Glutamatergic neuron (in vitro differentiated cells): ENCODE measurements around the gene PRKACB. TPM values are rescaled to one million over a fixed set of nuclear protein-coding genes. Genes with fewer than 3 reads are reported as not detected.

Source experiments
- DNase-seq: peaks from one replicate; pipeline ENCODE4 v3.0.0; 2022
- H3K27ac Mint-ChIP-seq: one replicate; pipeline ENCODE4 v1.8.0; 2020; ENCODE audit warnings: mild to moderate bottlenecking, mixed read lengths, inconsistent platforms; ENCODE audit not compliant: unreplicated experiment
- H3K27me3 Mint-ChIP-seq: one replicate; pipeline ENCODE4 v1.8.0; 2020; ENCODE audit warnings: mild to moderate bottlenecking, moderate library complexity, mixed read lengths, inconsistent platforms; ENCODE audit not compliant: unreplicated experiment
- H3K36me3 Mint-ChIP-seq: one replicate; pipeline ENCODE4 v1.8.0; 2020; ENCODE audit warnings: mild to moderate bottlenecking, mixed read lengths, inconsistent platforms; ENCODE audit not compliant: unreplicated experiment
- H3K4me1 Mint-ChIP-seq: one replicate; pipeline ENCODE4 v1.8.0; 2020; ENCODE audit warnings: mild to moderate bottlenecking, low read depth, mixed read lengths, inconsistent platforms; ENCODE audit not compliant: unreplicated experiment
- H3K4me3 Mint-ChIP-seq: one replicate; pipeline ENCODE4 v1.8.0; 2020; ENCODE audit warnings: mild to moderate bottlenecking, mixed read lengths, inconsistent platforms; ENCODE audit not compliant: unreplicated experiment
- H3K9me3 Mint-ChIP-seq: one replicate; pipeline ENCODE4 v1.8.0; 2020; ENCODE audit warnings: mild to moderate bottlenecking, moderate library complexity, mixed read lengths, inconsistent platforms; ENCODE audit not compliant: unreplicated experiment
- total RNA-seq: library from RNA; stranded (reverse); fragmentation: NEBNext Ultra II Directional; extraction: Animal tissue kit (Norgen Biotek cat#: 25700); gene quantifications from one replicate; pipeline ENCODE4 v1.2.1, GENCODE V29; 2021; ENCODE audit not compliant: unreplicated experiment
- TF ChIP-seq, protein P1 (sequence below): fragments of 200-600 bp; sonication (generic); IDR thresholded peaks from one replicate; pipeline ENCODE4 v1.5.0; 2021; ENCODE audit not compliant: partially characterized antibody, unreplicated experiment

Gene PRKACB
- total RNA-seq, 1 donor from 2014 or later, result 11.2 TPM

GRCh38 chr1:84253891-84254290 is 109.8 kb downstream of the PRKACB start:
- Mint-ChIP-seq H3K36me3 (no peaks in the 10 kb centered on the region), H3K27me3 (no peaks in the 10 kb centered on the region), H3K4me1 (no peaks in the 10 kb centered on the region), H3K9me3 (no peaks in the 10 kb centered on the region), H3K4me3 (no peak overlapping the region), H3K27ac (no peak overlapping the region)
- TF ChIP-seq, protein P1, sequence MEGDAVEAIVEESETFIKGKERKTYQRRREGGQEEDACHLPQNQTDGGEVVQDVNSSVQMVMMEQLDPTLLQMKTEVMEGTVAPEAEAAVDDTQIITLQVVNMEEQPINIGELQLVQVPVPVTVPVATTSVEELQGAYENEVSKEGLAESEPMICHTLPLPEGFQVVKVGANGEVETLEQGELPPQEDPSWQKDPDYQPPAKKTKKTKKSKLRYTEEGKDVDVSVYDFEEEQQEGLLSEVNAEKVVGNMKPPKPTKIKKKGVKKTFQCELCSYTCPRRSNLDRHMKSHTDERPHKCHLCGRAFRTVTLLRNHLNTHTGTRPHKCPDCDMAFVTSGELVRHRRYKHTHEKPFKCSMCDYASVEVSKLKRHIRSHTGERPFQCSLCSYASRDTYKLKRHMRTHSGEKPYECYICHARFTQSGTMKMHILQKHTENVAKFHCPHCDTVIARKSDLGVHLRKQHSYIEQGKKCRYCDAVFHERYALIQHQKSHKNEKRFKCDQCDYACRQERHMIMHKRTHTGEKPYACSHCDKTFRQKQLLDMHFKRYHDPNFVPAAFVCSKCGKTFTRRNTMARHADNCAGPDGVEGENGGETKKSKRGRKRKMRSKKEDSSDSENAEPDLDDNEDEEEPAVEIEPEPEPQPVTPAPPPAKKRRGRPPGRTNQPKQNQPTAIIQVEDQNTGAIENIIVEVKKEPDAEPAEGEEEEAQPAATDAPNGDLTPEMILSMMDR, result no peak
- no peak for DNase-seq

GRCh38 chr1:84254703-84255238 is 110.7 kb downstream of the PRKACB start:
- Mint-ChIP-seq H3K36me3 (no peaks in the 10 kb centered on the region), H3K4me1 (no peaks in the 10 kb centered on the region), H3K27me3 (no peaks in the 10 kb centered on the region), H3K9me3 (no peaks in the 10 kb centered on the region), H3K27ac (no peak overlapping the region), H3K4me3 (no peak overlapping the region)
- DNase-seq, result no peak
- TF ChIP-seq, protein P1, result no peak

DNA sequence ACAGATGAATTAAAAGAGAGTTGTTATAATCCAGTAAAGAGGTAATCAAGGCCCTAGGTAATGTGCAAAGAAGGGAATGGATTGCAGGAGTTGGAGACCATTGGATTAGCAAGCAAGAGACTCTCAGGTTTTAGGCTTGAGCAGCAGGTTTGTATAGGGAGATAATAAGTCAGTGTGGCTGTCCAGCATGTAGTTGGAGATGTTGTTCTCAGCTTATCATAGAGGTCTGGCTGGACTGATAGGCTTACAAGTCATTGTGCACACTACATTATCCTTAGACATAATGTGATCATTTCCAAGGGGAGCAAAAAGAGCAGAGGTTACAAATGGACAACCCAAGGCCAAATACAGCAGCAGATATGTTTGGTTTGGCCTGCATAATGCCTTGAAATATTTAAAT is 111.5 kb downstream of the PRKACB start:
- DNase-seq, result no peak
- Mint-ChIP-seq H3K4me3 (no peak overlapping the region), H3K4me1 (no peaks in the 10 kb centered on the region), H3K27ac (no peak overlapping the region), H3K27me3 (no peaks in the 10 kb centered on the region), H3K9me3 (no peaks in the 10 kb centered on the region), H3K36me3 (no peaks in the 10 kb centered on the region)
- TF ChIP-seq, protein P1, result no peak

- TF ChIP-seq, protein P1, result no peak
- no peak for DNase-seq
- H3K27ac Mint-ChIP-seq, result no peak overlapping the region
- H3K9me3 Mint-ChIP-seq, result no peaks in the 10 kb centered on the region
- no peaks in the 10 kb centered on the region for H3K4me1 Mint-ChIP-seq
- no peaks in the 10 kb centered on the region for H3K27me3 Mint-ChIP-seq
- no peaks in the 10 kb centered on the region for H3K36me3 Mint-ChIP-seq
- no peak overlapping the region for H3K4me3 Mint-ChIP-seq
These were observed 113.5 kb downstream of the PRKACB start for GRCh38 chr1:84257617-84258016.

DNA sequence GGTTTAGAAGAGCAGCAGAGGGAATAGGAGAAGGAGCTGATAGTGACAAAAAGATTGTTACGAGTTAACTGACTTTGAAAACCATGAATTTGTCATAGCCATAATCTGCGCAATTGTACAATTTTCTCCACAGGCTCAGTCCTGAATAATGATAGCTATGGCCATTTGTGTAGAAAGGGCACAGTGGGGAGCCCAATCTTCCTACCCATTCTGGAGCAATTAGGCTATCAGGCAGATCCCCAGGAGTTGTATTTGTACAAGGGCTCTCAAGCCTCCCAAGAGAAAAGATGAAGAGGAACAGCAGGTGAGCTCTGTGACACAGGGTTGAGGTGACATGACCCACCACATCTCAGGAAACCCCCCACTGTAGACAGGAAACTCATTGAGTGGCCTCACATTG is 115.3 kb downstream of the PRKACB start:
- DNase-seq, result no peak
- Mint-ChIP-seq H3K4me1 (no peaks in the 10 kb centered on the region), H3K27me3 (no peaks in the 10 kb centered on the region), H3K36me3 (no peaks in the 10 kb centered on the region), H3K27ac (no peak overlapping the region), H3K9me3 (no peaks in the 10 kb centered on the region), H3K4me3 (no peak overlapping the region)
- TF ChIP-seq, protein P1, result no peak
